Measurements from ENCODE around the gene CAAP1. TPM values are rescaled to one million over a fixed set of nuclear protein-coding genes. Genes with fewer than 3 reads are reported as not detected.
A peak's percentile ranks its signal among the peaks of the same experiment; 100 is the strongest.

The CAAP1 gene
- polyA plus RNA-seq, 1 of the 3 experiments (the other 2 are of a cell fraction) = 20.8 TPM

DNA sequence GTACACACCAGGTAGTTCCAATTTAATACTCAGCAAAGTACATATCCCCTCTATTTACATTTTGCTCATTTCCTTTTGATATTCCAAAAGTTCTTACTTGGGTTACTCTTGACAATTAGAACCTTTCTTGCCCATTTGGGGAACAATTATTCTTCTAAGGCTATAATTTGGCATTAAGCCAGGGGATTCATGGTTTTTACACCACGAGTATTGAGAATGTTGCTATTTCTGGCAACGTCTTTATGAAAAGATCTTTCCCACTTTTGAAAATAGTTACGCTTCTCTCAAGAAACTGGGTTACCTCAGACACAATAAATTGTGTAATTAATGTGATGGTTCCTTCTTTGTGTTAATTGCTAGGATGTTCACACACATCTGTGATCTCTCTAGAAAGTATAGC lies 11.5 kb upstream of the CAAP1 start:
- 95% methylated on average over 3 of the region's 3 CpGs for WGBS (ENCODE audit: low lambda C conversion rate)
- H3F3A ChIP-seq (replicated peaks; ENCODE audit: insufficient read depth) = peaks cover 10% of the 10 kb centered on the region
- no peaks in the 10 kb centered on the region for H3K9me3 ChIP-seq
- H3K4me1 ChIP-seq (ENCODE audit: control insufficient read depth in 1 of 2, insufficient read depth in 2 of 2, low read depth in 1 of 2, low read length in 1 of 2) = no peaks in the 10 kb centered on the region
- H3K27ac ChIP-seq (ENCODE audit: low read depth in 2 of 2, low read length in 1 of 2) = no peak overlapping the region
- H3K79me2 ChIP-seq (ENCODE audit: insufficient read depth) = no peaks in the 10 kb centered on the region
- DNase-seq = no peak
- H3K4me2 ChIP-seq = no peak overlapping the region
- no peaks in the 10 kb centered on the region for H3K27me3 ChIP-seq (ENCODE audit: insufficient read depth)
- H3K4me3 ChIP-seq (ENCODE audit: low read depth in 2 of 2, low read length in 1 of 2) = no peak overlapping the region
- TF ChIP-seq NRF1 (IDR thresholded peaks at IDR 0.05; ENCODE audit: low read depth, low read length) (no peak), SIN3A (IDR thresholded peaks at IDR 0.05; ENCODE audit: borderline replicate concordance, low read depth, low read length) (no peak)
- ChIA-PET CTCF (no interaction called here), POLR2A (no interaction called here)
- no peaks in the 10 kb centered on the region for H3K9me2 ChIP-seq
- no peak overlapping the region for H3K9ac ChIP-seq
- H3K36me3 ChIP-seq (replicated peaks in 1 of 2; ENCODE audit: control insufficient read depth in 1 of 2, insufficient read depth in 2 of 2, low read length in 1 of 2) = peaks cover 58 to 60% of the 10 kb centered on the region in 2 experiments
- H2AFZ ChIP-seq (ENCODE audit: low read depth) = no peak overlapping the region
- no peaks in the 10 kb centered on the region for H4K20me1 ChIP-seq (ENCODE audit: insufficient read depth)

DNA sequence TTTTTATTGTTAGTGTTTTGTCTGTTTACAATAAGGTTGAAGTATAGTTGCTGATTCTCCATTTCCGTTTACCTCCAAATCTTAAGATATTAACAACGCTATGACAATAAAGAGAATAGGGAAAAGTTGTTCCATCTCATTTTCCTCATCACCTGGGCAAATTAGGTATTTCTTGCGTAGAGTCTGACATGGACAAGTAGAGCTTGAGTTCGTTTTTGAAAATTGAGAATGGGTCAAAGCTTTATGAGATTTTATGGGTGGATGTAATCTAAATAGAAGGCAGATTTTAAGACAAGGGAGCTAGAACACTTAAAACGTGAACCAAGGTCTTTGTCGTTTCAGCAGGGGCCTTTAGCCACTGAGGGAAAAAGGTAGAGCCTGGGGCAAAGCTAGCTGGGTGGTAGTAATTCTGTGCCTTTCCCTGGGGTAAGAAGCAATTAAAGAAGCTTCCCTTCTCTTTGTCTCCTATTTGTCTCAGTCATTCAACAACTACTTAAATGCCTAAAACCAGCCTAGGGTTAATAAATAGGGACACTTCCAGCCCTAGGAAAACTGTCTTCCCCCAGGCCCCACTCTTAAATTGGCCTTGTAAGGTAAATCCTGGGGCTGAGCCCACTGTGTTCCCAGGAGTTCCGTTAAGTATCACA lies 551 bp upstream of the CAAP1 start:
- Histone ChIP-seq H3K4me2 (peak overlapping the region; percentile 85), H2AFZ (ENCODE audit: low read depth) (peak overlapping the region; percentile 93), H3K36me3 (replicated peaks in 1 of 2; ENCODE audit: control insufficient read depth in 1 of 2, insufficient read depth in 2 of 2, low read length in 1 of 2) (no peaks in the 10 kb centered on the region), H3K79me2 (ENCODE audit: insufficient read depth) (peaks cover 36% of the 10 kb centered on the region), H4K20me1 (ENCODE audit: insufficient read depth) (no peaks in the 10 kb centered on the region), H3K27me3 (ENCODE audit: insufficient read depth) (no peaks in the 10 kb centered on the region), H3K9ac (peak overlapping the region; percentile 89; the same call in 1 of the 2 replicates), H3K4me1 (ENCODE audit: control insufficient read depth in 1 of 2, insufficient read depth in 2 of 2, low read depth in 1 of 2, low read length in 1 of 2) (peaks cover 0 to 4% of the 10 kb centered on the region in 2 experiments; a peak in 2 of 4 replicates), H3K9me2 (no peaks in the 10 kb centered on the region), H3F3A (replicated peaks; ENCODE audit: insufficient read depth) (peaks cover 10% of the 10 kb centered on the region), H3K27ac (ENCODE audit: low read depth in 2 of 2, low read length in 1 of 2) (peak overlapping the region; percentile 95 to 96), H3K4me3 (ENCODE audit: low read depth in 2 of 2, low read length in 1 of 2) (peak overlapping the region; percentile 93 to 94), H3K9me3 (no peaks in the 10 kb centered on the region)
- no peak for TF ChIP-seq SIN3A (IDR thresholded peaks at IDR 0.05; ENCODE audit: borderline replicate concordance, low read depth, low read length)
- TF ChIP-seq, protein P1, sequence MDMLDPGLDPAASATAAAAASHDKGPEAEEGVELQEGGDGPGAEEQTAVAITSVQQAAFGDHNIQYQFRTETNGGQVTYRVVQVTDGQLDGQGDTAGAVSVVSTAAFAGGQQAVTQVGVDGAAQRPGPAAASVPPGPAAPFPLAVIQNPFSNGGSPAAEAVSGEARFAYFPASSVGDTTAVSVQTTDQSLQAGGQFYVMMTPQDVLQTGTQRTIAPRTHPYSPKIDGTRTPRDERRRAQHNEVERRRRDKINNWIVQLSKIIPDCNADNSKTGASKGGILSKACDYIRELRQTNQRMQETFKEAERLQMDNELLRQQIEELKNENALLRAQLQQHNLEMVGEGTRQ (IDR thresholded peaks at IDR 0.05; ENCODE audit: borderline replicate concordance, low read depth, low read length) = no peak
- no peak for TF ChIP-seq SMC3 (IDR thresholded peaks at IDR 0.05; ENCODE audit: low read depth, low read length)
- TF ChIP-seq MXI1 (IDR thresholded peaks at IDR 0.05; ENCODE audit: low read depth, low read length) = no peak
- TF ChIP-seq RAD21 (IDR thresholded peaks at IDR 0.05; ENCODE audit: low read length) = no peak
- TF ChIP-seq CHD2 (IDR thresholded peaks at IDR 0.05; ENCODE audit: low read length, partially characterized antibody) = no peak
- TF ChIP-seq NFIC (IDR thresholded peaks at IDR 0.05; ENCODE audit: borderline replicate concordance) = no peak
- TF ChIP-seq, protein P2, sequence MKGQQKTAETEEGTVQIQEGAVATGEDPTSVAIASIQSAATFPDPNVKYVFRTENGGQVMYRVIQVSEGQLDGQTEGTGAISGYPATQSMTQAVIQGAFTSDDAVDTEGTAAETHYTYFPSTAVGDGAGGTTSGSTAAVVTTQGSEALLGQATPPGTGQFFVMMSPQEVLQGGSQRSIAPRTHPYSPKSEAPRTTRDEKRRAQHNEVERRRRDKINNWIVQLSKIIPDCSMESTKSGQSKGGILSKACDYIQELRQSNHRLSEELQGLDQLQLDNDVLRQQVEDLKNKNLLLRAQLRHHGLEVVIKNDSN (IDR thresholded peaks at IDR 0.05; ENCODE audit: borderline replicate concordance, low read depth) = no peak
- TF ChIP-seq TEAD4 (IDR thresholded peaks at IDR 0.05; ENCODE audit: borderline replicate concordance, insufficient read depth) = no peak
- TF ChIP-seq, protein P3, sequence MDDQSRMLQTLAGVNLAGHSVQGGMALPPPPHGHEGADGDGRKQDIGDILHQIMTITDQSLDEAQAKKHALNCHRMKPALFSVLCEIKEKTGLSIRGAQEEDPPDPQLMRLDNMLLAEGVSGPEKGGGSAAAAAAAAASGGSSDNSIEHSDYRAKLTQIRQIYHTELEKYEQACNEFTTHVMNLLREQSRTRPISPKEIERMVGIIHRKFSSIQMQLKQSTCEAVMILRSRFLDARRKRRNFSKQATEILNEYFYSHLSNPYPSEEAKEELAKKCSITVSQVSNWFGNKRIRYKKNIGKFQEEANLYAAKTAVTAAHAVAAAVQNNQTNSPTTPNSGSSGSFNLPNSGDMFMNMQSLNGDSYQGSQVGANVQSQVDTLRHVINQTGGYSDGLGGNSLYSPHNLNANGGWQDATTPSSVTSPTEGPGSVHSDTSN (IDR thresholded peaks at IDR 0.05) = no peak
- no peak for TF ChIP-seq GABPA (IDR thresholded peaks at IDR 0.05; ENCODE audit: low read depth)
- no peak for TF ChIP-seq MEF2A (IDR thresholded peaks at IDR 0.05; ENCODE audit: borderline replicate concordance, low read depth)
- no peak for TF ChIP-seq FOSL2 (IDR thresholded peaks at IDR 0.05; ENCODE audit: borderline replicate concordance, low read depth)
- TF ChIP-seq YY1 (IDR thresholded peaks at IDR 0.05; ENCODE audit: low read depth) = no peak
- ChIA-PET CTCF (interaction anchor here (0.9 to 1.6 kb wide), 4 partner anchors 32 to 63 kb away, joined by 3 to 5 read pairs (median 4); partner anchors contain the start of genes IFT74 and PLAA), POLR2A (interaction anchor here (1.3 kb wide), 1 partner anchor 8 kb away, joined by 3 read pairs; no protein-coding TSS in a partner anchor)
- 10% methylated on average over 7 of the region's 7 CpGs for WGBS (ENCODE audit: low lambda C conversion rate)
- no peak for DNase-seq
